H9 (cell line): ENCODE data around the gene SH3GL3. TPM values are rescaled to one million over a fixed set of nuclear protein-coding genes. Genes with fewer than 3 reads are reported as not detected.

Source experiments
- DNase-seq: peaks from one replicate; pipeline ENCODE4 v3.0.0-alpha.2; 2017
- H2AFZ ChIP-seq: one replicate; pipeline ENCODE4 v1.6.1; 2013; ENCODE audit warnings: mild to moderate bottlenecking, low read length, control low read depth, moderate library complexity
- H2AK5ac ChIP-seq: 2 replicates; pipeline ENCODE4 v1.6.1; 2013; ENCODE audit warnings: low read length, control low read depth, mixed read lengths; ENCODE audit not compliant: insufficient read length
- H2BK120ac ChIP-seq: one replicate; pipeline ENCODE4 v1.6.1; 2013; ENCODE audit warnings: low read depth, mild to moderate bottlenecking, low read length, control low read depth, inconsistent platforms; ENCODE audit not compliant: poor library complexity, severe bottlenecking
- H2BK12ac ChIP-seq: 2 replicates; pipeline ENCODE4 v1.6.1; 2013; ENCODE audit warnings: low read length, control low read depth, mixed read lengths, low read depth; ENCODE audit not compliant: insufficient read length
- H2BK15ac ChIP-seq: 2 replicates; pipeline ENCODE4 v1.6.1; 2013; ENCODE audit warnings: low read depth, low read length, control low read depth
- H2BK20ac ChIP-seq: one replicate; pipeline ENCODE4 v1.6.1; 2013; ENCODE audit warnings: low read depth, mild to moderate bottlenecking, low read length, control low read depth, inconsistent platforms; ENCODE audit not compliant: poor library complexity, severe bottlenecking
- H2BK5ac ChIP-seq: 2 replicates; pipeline ENCODE4 v1.6.1; 2013; ENCODE audit warnings: low read length, control low read depth, mixed read lengths; ENCODE audit not compliant: insufficient read length
- H3K14ac ChIP-seq: 2 replicates; pipeline ENCODE4 v1.6.1; 2013; ENCODE audit warnings: low read length, control low read depth; ENCODE audit not compliant: insufficient read depth
- H3K18ac ChIP-seq: 2 replicates; pipeline ENCODE4 v1.6.1; 2013; ENCODE audit warnings: low read depth, mild to moderate bottlenecking, mixed read lengths, low read length, control low read depth; ENCODE audit not compliant: insufficient read length
- H3K23ac ChIP-seq: 2 replicates; pipeline ENCODE4 v1.6.1; 2013; ENCODE audit warnings: low read length, control low read depth, mixed read lengths, low read depth; ENCODE audit not compliant: insufficient read length
- H3K23me2 ChIP-seq: 2 replicates; pipeline ENCODE4 v1.6.1; 2013; ENCODE audit warnings: low read depth, mild to moderate bottlenecking, mixed read lengths, low read length, control low read depth; ENCODE audit not compliant: insufficient read length, poor library complexity, severe bottlenecking
- H3K27ac ChIP-seq: 2 replicates; pipeline ENCODE4 v1.5.1; 2013; ENCODE audit warnings: low read length, control low read depth, mixed read lengths, low read depth; ENCODE audit not compliant: insufficient read length
- H3K27me3 ChIP-seq: 2 replicates; pipeline ENCODE4 v1.6.1; 2013; ENCODE audit warnings: low read length, control low read depth, inconsistent platforms; ENCODE audit not compliant: insufficient read depth
- H3K4ac ChIP-seq: 2 replicates; pipeline ENCODE4 v1.6.1; 2013; ENCODE audit warnings: low read depth, mild to moderate bottlenecking, control low read depth, inconsistent platforms, low read length, moderate library complexity
- H3K4me1 ChIP-seq: 2 replicates; pipeline ENCODE4 v1.6.1; 2013; ENCODE audit warnings: low read length, control low read depth, inconsistent platforms; ENCODE audit not compliant: insufficient read depth
- H3K4me2 ChIP-seq: 2 replicates; pipeline ENCODE4 v1.6.1; 2013; ENCODE audit warnings: low read length, control low read depth, mixed read lengths; ENCODE audit not compliant: insufficient read length, insufficient read depth
- H3K56ac ChIP-seq: 2 replicates; pipeline ENCODE4 v1.6.1; 2013; ENCODE audit warnings: low read depth, mild to moderate bottlenecking, mixed read lengths, low read length, control low read depth; ENCODE audit not compliant: insufficient read length
- H3K79me1 ChIP-seq: 2 replicates; pipeline ENCODE4 v1.6.1; 2013; ENCODE audit warnings: low read depth, mild to moderate bottlenecking, moderate library complexity, low read length, control low read depth, inconsistent platforms; ENCODE audit not compliant: insufficient read depth, poor library complexity, severe bottlenecking
- H3K79me2 ChIP-seq: 2 replicates; pipeline ENCODE4 v1.6.1; 2013; ENCODE audit warnings: low read length, control low read depth, inconsistent platforms; ENCODE audit not compliant: insufficient read depth
- H3K9ac ChIP-seq: 2 replicates; pipeline ENCODE4 v1.6.1; 2013; ENCODE audit warnings: low read length, control low read depth, mixed read lengths; ENCODE audit not compliant: insufficient read length; ENCODE audit errors: extremely low read depth
- H3K9me3 ChIP-seq: one replicate; pipeline ENCODE4 v1.6.1; 2013; ENCODE audit warnings: low read depth, low read length, inconsistent platforms; ENCODE audit not compliant: control insufficient read depth
- H3T11ph ChIP-seq: one replicate; pipeline ENCODE4 v1.6.1; 2013; ENCODE audit warnings: mild to moderate bottlenecking, low read length, control low read depth, inconsistent platforms
- H4K20me1 ChIP-seq: one replicate; pipeline ENCODE4 v1.6.1; 2013; ENCODE audit not compliant: control insufficient read depth, insufficient read length, insufficient read depth
- H4K5ac ChIP-seq: 2 replicates; pipeline ENCODE4 v1.6.1; 2013; ENCODE audit warnings: low read depth, mild to moderate bottlenecking, mixed read lengths, low read length, control low read depth; ENCODE audit not compliant: insufficient read length
- H4K8ac ChIP-seq: replicated peaks from 2 replicates; pipeline ENCODE4 v1.6.1; 2013; ENCODE audit warnings: low read length, control low read depth, mixed read lengths, low read depth; ENCODE audit not compliant: insufficient read length
- H4K91ac ChIP-seq: 2 replicates; pipeline ENCODE4 v1.6.1; 2013; ENCODE audit warnings: low read depth, mild to moderate bottlenecking, moderate library complexity, mixed read lengths, low read length, control low read depth; ENCODE audit not compliant: insufficient read length
- H3K27ac Mint-ChIP-seq, 3 experiments: 2 replicates in 2 of 3; 3 replicates in 1 of 3; pipeline ENCODE4 v1.8.0; 2020 to 2021; ENCODE audit warnings: mixed read lengths in 3 of 3, mild to moderate bottlenecking in 1 of 3, moderate library complexity in 1 of 3
- H3K27me3 Mint-ChIP-seq: 2 replicates; pipeline ENCODE4 v1.8.0; 2021; ENCODE audit warnings: low read depth, mild to moderate bottlenecking, moderate library complexity, mixed read lengths
- H3K36me3 Mint-ChIP-seq, 3 experiments: 2 replicates in 2 of 3; 3 replicates in 1 of 3; pipeline ENCODE4 v1.8.0; 2020 to 2021; ENCODE audit warnings: low read depth in 3 of 3, mixed read lengths in 3 of 3; ENCODE audit not compliant: insufficient read depth in 1 of 3
- H3K4me1 Mint-ChIP-seq, 2 experiments: 2 replicates each; pipeline ENCODE4 v1.8.0; 2020; ENCODE audit warnings: mixed read lengths in 2 of 2
- H3K4me3 Mint-ChIP-seq, 2 experiments: 2 replicates in 1 of 2; 3 replicates in 1 of 2; pipeline ENCODE4 v1.8.0; 2020 to 2021; ENCODE audit warnings: mild to moderate bottlenecking in 2 of 2, mixed read lengths in 2 of 2, moderate library complexity in 1 of 2
- H3K9me3 Mint-ChIP-seq, 2 experiments: 2 replicates in 1 of 2; 3 replicates in 1 of 2; pipeline ENCODE4 v1.8.0; 2020; ENCODE audit warnings: mild to moderate bottlenecking in 2 of 2, mixed read lengths in 2 of 2, moderate library complexity in 1 of 2
- WGBS: extraction: QIAGEN DNeasy Blood & Tissue Kit; methylation state at CpG from one replicate; pipeline ENCODE4 v1.1.7; 2013; ENCODE audit warnings: missing lambda C conversion rate, low lambda C conversion rate, mixed read lengths; ENCODE audit not compliant: insufficient read length; ENCODE audit errors: extremely low coverage; 5-methylcytosine and 5-hydroxymethylcytosine counted together
- total RNA-seq: library from RNA; stranded (reverse); gene quantifications from 2 replicates; pipeline ENCODE4 v1.2.1, GENCODE V29; 2021
- TF ChIP-seq, protein P1 (sequence below): fragments of 200-600 bp; sonication (generic); conservative IDR thresholded peaks from 3 replicates; pipeline ENCODE4 v1.8.0; 2021; ENCODE audit warnings: antibody characterized with exemption, mild to moderate bottlenecking

Gene SH3GL3
- total RNA-seq, 1 experiment from 2014 or later: 11.2 TPM

DNA sequence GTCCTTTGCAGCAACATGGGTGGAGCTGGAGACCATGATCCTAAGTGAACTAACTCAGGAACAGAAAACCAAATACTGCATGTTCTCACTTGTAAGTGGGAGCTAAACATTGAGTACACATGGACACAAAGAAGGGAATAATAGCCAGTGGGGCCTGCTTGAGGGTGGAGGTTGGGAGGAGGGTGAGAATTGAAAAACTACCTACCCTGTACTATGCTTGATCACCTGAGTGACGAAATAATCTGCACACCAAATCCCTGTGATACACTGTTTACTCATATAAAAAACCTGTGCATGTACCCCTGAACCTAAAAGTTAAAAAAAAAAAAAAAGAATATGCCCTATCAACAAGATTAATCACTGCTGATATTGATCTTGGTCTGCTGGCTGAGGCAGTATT lies 148.1 kb downstream of the SH3GL3 start:
- Histone ChIP-seq H3K4ac (no peak overlapping the region), H3K27me3 (no peaks in the 10 kb centered on the region), H3K79me1 (no peaks in the 10 kb centered on the region), H2AFZ (no peak overlapping the region), H3K18ac (no peak overlapping the region), H3K23me2 (no peaks in the 10 kb centered on the region), H4K91ac (no peak overlapping the region), H2BK120ac (no peak overlapping the region), H2BK20ac (no peak overlapping the region), H4K5ac (no peak overlapping the region), H3K9me3 (no peaks in the 10 kb centered on the region), H3K14ac (no peak overlapping the region), H3K4me2 (no peak overlapping the region), H3K9ac (no peak overlapping the region), H3K4me1 (no peaks in the 10 kb centered on the region; the same call in 1 of the 2 replicates), H2AK5ac (no peak overlapping the region), H4K8ac (no peak overlapping the region), H3K27ac (no peak overlapping the region), H3K23ac (no peak overlapping the region), H3K79me2 (no peaks in the 10 kb centered on the region), H2BK12ac (no peak overlapping the region), H4K20me1 (no peaks in the 10 kb centered on the region), H3T11ph (no peak overlapping the region), H2BK15ac (no peak overlapping the region), H3K56ac (no peak overlapping the region), H2BK5ac (no peak overlapping the region)
- TF ChIP-seq, protein P1, sequence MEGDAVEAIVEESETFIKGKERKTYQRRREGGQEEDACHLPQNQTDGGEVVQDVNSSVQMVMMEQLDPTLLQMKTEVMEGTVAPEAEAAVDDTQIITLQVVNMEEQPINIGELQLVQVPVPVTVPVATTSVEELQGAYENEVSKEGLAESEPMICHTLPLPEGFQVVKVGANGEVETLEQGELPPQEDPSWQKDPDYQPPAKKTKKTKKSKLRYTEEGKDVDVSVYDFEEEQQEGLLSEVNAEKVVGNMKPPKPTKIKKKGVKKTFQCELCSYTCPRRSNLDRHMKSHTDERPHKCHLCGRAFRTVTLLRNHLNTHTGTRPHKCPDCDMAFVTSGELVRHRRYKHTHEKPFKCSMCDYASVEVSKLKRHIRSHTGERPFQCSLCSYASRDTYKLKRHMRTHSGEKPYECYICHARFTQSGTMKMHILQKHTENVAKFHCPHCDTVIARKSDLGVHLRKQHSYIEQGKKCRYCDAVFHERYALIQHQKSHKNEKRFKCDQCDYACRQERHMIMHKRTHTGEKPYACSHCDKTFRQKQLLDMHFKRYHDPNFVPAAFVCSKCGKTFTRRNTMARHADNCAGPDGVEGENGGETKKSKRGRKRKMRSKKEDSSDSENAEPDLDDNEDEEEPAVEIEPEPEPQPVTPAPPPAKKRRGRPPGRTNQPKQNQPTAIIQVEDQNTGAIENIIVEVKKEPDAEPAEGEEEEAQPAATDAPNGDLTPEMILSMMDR: no peak
- Mint-ChIP-seq H3K36me3 (peaks cover 10 to 20% (median 11%) of the 10 kb centered on the region in 3 experiments), H3K27me3 (no peaks in the 10 kb centered on the region), H3K4me3 (no peak overlapping the region), H3K4me1 (no peaks in the 10 kb centered on the region), H3K27ac (no peak overlapping the region), H3K9me3 (peaks cover 9 to 10% of the 10 kb centered on the region in 2 experiments; a peak in 4 of 5 replicates)
- DNase-seq: no peak
- WGBS: no CpG with 5 or more reads among the region's 1 CpG
